Endometrial microvascular endothelial cells (primary cell): ENCODE results near the gene COL23A1. TPM values are rescaled to one million over a fixed set of nuclear protein-coding genes. Genes with fewer than 3 reads are reported as not detected.

Experiments used
- in situ Hi-C: cut with HindIII; loops from 2 replicates; pipeline ENCODE4 v1.10.0; 2017; ENCODE audit warnings: low sequenced_read_pairs, low pct_unique_long_range_greater_than_20kb; ENCODE audit errors: inconsistent ontology term
- total RNA-seq: library from RNA; depleted of rRNA; stranded (reverse); fragments of >200 nt; gene quantifications from one replicate; pipeline ENCODE4 v1.2.3, GENCODE V29; 2015; ENCODE audit errors: inconsistent ontology term

The COL23A1 gene
- total RNA-seq, result not detected

GRCh38 chr5:178590141-178590923 lies at the start of gene COL23A1:
Gene COL23A1, minus strand, starts transcription at chr5:178590393.
- in situ Hi-C loops, result no loop called here

- in situ Hi-C loops, result no loop called here
These were observed 47.3 kb upstream of the COL23A1 start for GRCh38 chr5:178637356-178638074.

GRCh38 chr5:178632285-178632684 lies 42.1 kb upstream of the COL23A1 start:
- in situ Hi-C loops, result no loop called here

GRCh38 chr5:178630951-178631350 lies 40.8 kb upstream of the COL23A1 start:
- in situ Hi-C loops, result no loop called here

GRCh38 chr5:178630475-178630930 lies 40.3 kb upstream of the COL23A1 start:
- in situ Hi-C loops, result no loop called here

GRCh38 chr5:178627259-178627598 lies 37.0 kb upstream of the COL23A1 start:
- in situ Hi-C loops, result no loop called here

- in situ Hi-C loops, result no loop called here
These were observed 36.5 kb upstream of the COL23A1 start, which contains the start of gene CLK4 for GRCh38 chr5:178626484-178627258. Gene CLK4, minus strand, starts transcription at chr5:178627050. Its CDS starts 3,634 bp downstream, at chr5:178623416.

- in situ Hi-C loops, result no loop called here
These were observed 35.7 kb upstream of the COL23A1 start for GRCh38 chr5:178625679-178626483.

- in situ Hi-C loops, result no loop called here
These were observed 34.7 kb upstream of the COL23A1 start for GRCh38 chr5:178624631-178625546.

- in situ Hi-C loops, result no loop called here
These were observed 32.6 kb upstream of the COL23A1 start for GRCh38 chr5:178622679-178623247.

GRCh38 chr5:178619390-178619789 lies 29.2 kb upstream of the COL23A1 start:
- in situ Hi-C loops, result no loop called here

- in situ Hi-C loops, result no loop called here
These were observed 22.1 kb upstream of the COL23A1 start for GRCh38 chr5:178612299-178612698.

GRCh38 chr5:178606269-178606668 lies 16.1 kb upstream of the COL23A1 start:
- in situ Hi-C loops, result no loop called here

- in situ Hi-C loops, result no loop called here
These were observed 15.6 kb upstream of the COL23A1 start for GRCh38 chr5:178605788-178606187.

GRCh38 chr5:178602752-178603151 lies 12.6 kb upstream of the COL23A1 start:
- in situ Hi-C loops, result no loop called here

GRCh38 chr5:178595750-178596149 lies 5.6 kb upstream of the COL23A1 start:
- in situ Hi-C loops, result no loop called here

- in situ Hi-C loops, result no loop called here
These were observed 5.0 kb upstream of the COL23A1 start for GRCh38 chr5:178595150-178595549.
